Activated CD4-positive, alpha-beta T cell treated with anti-CD3 and anti-CD28 coated beads, Interleukin-2, Interleukin-6, amounts not matched to agents 100 ng/mL and 50 ng/mL, durations not matched to agents 16 hours and 8 hours (primary cell): Measurements from ENCODE around the gene PPP1R12C.
A peak's percentile ranks its signal among the peaks of the same experiment; 100 is the strongest.
"Not testable (repeated sequence)": the region's sequence is repeated elsewhere in the genome, so short reads cannot be mapped to it uniquely, and the experiment has no call there.

Source experiments
- DNase-seq: peaks from one replicate; pipeline ENCODE4 v3.0.0-alpha.2; 2020

PPP1R12C gene

GRCh38 chr19:55070466-55071128, 46.8 kb downstream of the PPP1R12C start:
- no peak for DNase-seq

GRCh38 chr19:55069865-55070197, 47.6 kb downstream of the PPP1R12C start:
- DNase-seq = no peak

GRCh38 chr19:55068950-55069864, 48.2 kb downstream of the PPP1R12C start:
- DNase-seq = no peak

GRCh38 chr19:55067869-55068268, 49.6 kb downstream of the PPP1R12C start:
- DNase-seq = no peak

- DNase-seq = no peak
These were observed 51.2 kb downstream of the PPP1R12C start for GRCh38 chr19:55066107-55066709.

- DNase-seq = not testable (repeated sequence)
These were observed 51.9 kb downstream of the PPP1R12C start for GRCh38 chr19:55065516-55065915.

- no peak for DNase-seq
These were observed 54.0 kb downstream of the PPP1R12C start for GRCh38 chr19:55063492-55063843.

GRCh38 chr19:55062735-55063491, 54.5 kb downstream of the PPP1R12C start, which contains the start of gene RDH13:
Gene RDH13 (minus strand): TSS chr19:55063148. CDS start chr19:55063032, 116 bp downstream.
- DNase-seq = peak; percentile 98

GRCh38 chr19:55060287-55060686, 57.1 kb downstream of the PPP1R12C start:
- not testable (repeated sequence) for DNase-seq

GRCh38 chr19:55058781-55059610, 58.4 kb downstream of the PPP1R12C start:
- DNase-seq = no peak

GRCh38 chr19:55056827-55057226, 60.6 kb downstream of the PPP1R12C start:
- DNase-seq = no peak

- no peak for DNase-seq
These were observed 63.7 kb downstream of the PPP1R12C start for GRCh38 chr19:55053735-55054134.

- no peak for DNase-seq
These were observed 66.5 kb downstream of the PPP1R12C start for GRCh38 chr19:55050749-55051532.

GRCh38 chr19:55048446-55048845, 69.0 kb downstream of the PPP1R12C start:
- DNase-seq = no peak

- no peak for DNase-seq
These were observed 69.5 kb downstream of the PPP1R12C start for GRCh38 chr19:55047951-55048350.

- no peak for DNase-seq
These were observed 70.3 kb downstream of the PPP1R12C start for GRCh38 chr19:55046975-55047622.

GRCh38 chr19:55044771-55045716, 72.4 kb downstream of the PPP1R12C start:
- DNase-seq = no peak

- DNase-seq = no peak
These were observed 73.2 kb downstream of the PPP1R12C start for GRCh38 chr19:55044286-55044685.

GRCh38 chr19:55042688-55043087, 74.7 kb downstream of the PPP1R12C start:
- DNase-seq = no peak

- DNase-seq = no peak
These were observed 75.1 kb downstream of the PPP1R12C start for GRCh38 chr19:55042344-55042678.
